Ovary (tissue), 9 donors: ENCODE measurements around the gene EFL1. TPM values are rescaled to one million over a fixed set of nuclear protein-coding genes. Genes with fewer than 3 reads are reported as not detected.

Experiments
- DNase-seq, 5 donors: peaks; one replicate each; pipeline ENCODE4 v3.0.0-alpha.2; 2019 to 2020
- H3K27ac ChIP-seq, 2 donors: fragments of 200-600 bp; one replicate each; pipeline versions ENCODE4 v1.5.1 to v1.8.0; 2019 to 2022
- H3K27me3 ChIP-seq: fragments of 200-600 bp; one replicate; pipeline ENCODE4 v1.8.0; 2022
- H3K36me3 ChIP-seq: fragments of 200-600 bp; sonication (generic); one replicate; pipeline ENCODE4 v1.5.1; 2019
- H3K4me1 ChIP-seq: one replicate; pipeline ENCODE4 v1.8.1; 2013; ENCODE audit warnings: mild to moderate bottlenecking, moderate library complexity; ENCODE audit not compliant: insufficient read depth
- H3K4me3 ChIP-seq: fragments of 200-600 bp; sonication (generic); one replicate; pipeline ENCODE4 v1.5.1; 2017
- H3K9me3 ChIP-seq, 2 donors: fragments of 200-600 bp in 1 of 2; sonication (generic) in 1 of 2; one replicate each; pipeline versions ENCODE4 v1.5.1 to v1.8.1; 2013 to 2019; ENCODE audit warnings: mild to moderate bottlenecking in 1 of 2, moderate library complexity in 1 of 2
- CTCF ChIP-seq, 3 donors: fragments of 450-650 bp in 2 of 3; fragments of 200-600 bp in 1 of 3; IDR thresholded peaks; one replicate each; pipeline versions ENCODE4 v1.5.1 to v1.8.0; 2016 to 2022; ENCODE audit warnings: antibody characterized with exemption in 3 of 3, mild to moderate bottlenecking in 1 of 3
- EP300 ChIP-seq: sonication (generic); formaldehyde crosslinking; IDR thresholded peaks from one replicate; pipeline ENCODE4 v1.6.1; 2017; ENCODE audit warnings: antibody characterized with exemption
- POLR2A ChIP-seq: fragments of 450-650 bp; IDR thresholded peaks from one replicate; pipeline ENCODE4 v1.6.1; 2017; ENCODE audit warnings: antibody characterized with exemption, mild to moderate bottlenecking, moderate library complexity
- WGBS, 3 donors: extraction: QIAGEN DNeasy Blood & Tissue Kit in 1 of 3; methylation state at CpG; one replicate each; pipeline versions ENCODE4 v1.1.5 to v1.1.7; 2013 to 2017; 5-methylcytosine and 5-hydroxymethylcytosine counted together
- intact Hi-C, 4 donors: fragments of 100-400 bp; cut with DNase I; formaldehyde crosslinking; loops; one replicate each; pipeline versions ENCODE4 v1.11.0 to v1.15.1; 2022 to 2023
- polyA plus RNA-seq, 2 donors: library from polyadenylated mRNA; stranded (reverse); fragments of 200-250 nt in 1 of 2; fragments of 350-450 nt in 1 of 2; fragmentation: Illumina TruSeq in 1 of 2; extraction: RNeasy Lipid Tissue Mini Kit (QIAGEN cat#74804) in 1 of 2; gene quantifications; one replicate each; pipeline ENCODE4 v1.2.3, GENCODE V29; 2013 to 2014
- total RNA-seq, 7 donors: library from RNA; depleted of rRNA in 2 of 7; stranded (reverse); fragments of >200 nt in 2 of 7; fragmentation: NEBNext Ultra II Directional in 3 of 7; extraction: Animal tissue kit (Norgen Biotek cat#: 25700) in 3 of 7; gene quantifications; one replicate each; pipeline versions ENCODE4 v1.1.0 to v1.2.4, GENCODE V29; 2016 to 2023
- donor health status: DM: no; HTN: no; CAD: no; lungs with moderate emphysema.
- donor health status: DM: no; HTN: no; CAD: no.
- donor health status: Bipolar disorder and iron deficiency.
- donor health status: DM: yes; HTN: yes; CAD: no.
- donor health status: DM: no; HTN: no; CAD: no.
- donor health status: DM: yes; HTN: yes; CAD: no.

The EFL1 gene
- total and polyA plus RNA-seq, 9 donors = 4.1 to 15.2 (median 8.9) TPM

DNA sequence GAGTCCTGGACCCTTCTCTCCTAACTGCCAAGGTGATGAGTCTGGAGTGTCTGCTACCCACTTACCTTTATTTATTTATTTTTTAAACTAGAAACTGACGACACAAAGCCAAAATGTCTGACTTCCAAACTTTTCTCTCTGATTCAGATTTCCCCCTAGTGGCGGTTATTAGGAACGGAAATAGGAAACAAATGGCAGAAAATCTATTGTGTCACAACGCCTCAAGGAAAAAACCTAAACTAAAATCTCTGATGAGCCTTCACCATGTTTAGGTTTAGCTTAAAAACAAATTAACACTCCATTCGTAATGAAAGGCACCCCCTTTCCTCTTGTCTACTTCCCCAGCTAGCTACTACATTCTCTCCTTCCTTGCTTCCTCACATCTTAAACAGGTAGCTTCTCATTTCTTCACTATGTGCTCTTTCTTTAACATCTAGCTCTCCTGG, 122.7 kb downstream of the EFL1 start:
- intact Hi-C loops = no loop called here
- TF ChIP-seq POLR2A (no peak), CTCF (IDR thresholded peaks at IDR 0.05) (peak; percentile 59 to 70 (median 64))
- no peak overlapping the region for H3K4me3 ChIP-seq
- no peaks in the 10 kb centered on the region for H3K9me3 ChIP-seq
- H3K27me3 ChIP-seq = no peaks in the 10 kb centered on the region
- WGBS, 3 donors = 2 to 4% (median 3%) methylated on average over 5 of the region's 5 CpGs
- H3K27ac ChIP-seq = no peak overlapping the region
- H3K36me3 ChIP-seq = no peaks in the 10 kb centered on the region
- H3K4me1 ChIP-seq = no peaks in the 10 kb centered on the region
- no peak for DNase-seq

- no peak overlapping the region for H3K4me3 ChIP-seq
- no peaks in the 10 kb centered on the region for H3K4me1 ChIP-seq
- no peaks in the 10 kb centered on the region for H3K36me3 ChIP-seq
- H3K27me3 ChIP-seq = no peaks in the 10 kb centered on the region
- H3K27ac ChIP-seq = no peak overlapping the region
- no peak for DNase-seq
- intact Hi-C loops = no loop called here
- TF ChIP-seq CTCF (IDR thresholded peaks at IDR 0.05) (no peak), POLR2A (no peak), EP300 (no peak)
- H3K9me3 ChIP-seq = no peaks in the 10 kb centered on the region
Measured at GRCh38 chr15:82138306-82138705, 124.2 kb downstream of the EFL1 start.

- Histone ChIP-seq H3K9me3 (no peaks in the 10 kb centered on the region), H3K36me3 (no peaks in the 10 kb centered on the region), H3K27ac (no peak overlapping the region), H3K27me3 (no peaks in the 10 kb centered on the region), H3K4me1 (no peaks in the 10 kb centered on the region), H3K4me3 (no peak overlapping the region)
- intact Hi-C loops = no loop called here
- WGBS, 3 donors = 90 to 95% (median 94%) methylated on average over 3 of the region's 3 CpGs
- no peak for DNase-seq
- TF ChIP-seq EP300 (no peak), CTCF (IDR thresholded peaks at IDR 0.05) (no peak), POLR2A (no peak)
Measured at GRCh38 chr15:82137261-82137660, 125.3 kb downstream of the EFL1 start.

DNA sequence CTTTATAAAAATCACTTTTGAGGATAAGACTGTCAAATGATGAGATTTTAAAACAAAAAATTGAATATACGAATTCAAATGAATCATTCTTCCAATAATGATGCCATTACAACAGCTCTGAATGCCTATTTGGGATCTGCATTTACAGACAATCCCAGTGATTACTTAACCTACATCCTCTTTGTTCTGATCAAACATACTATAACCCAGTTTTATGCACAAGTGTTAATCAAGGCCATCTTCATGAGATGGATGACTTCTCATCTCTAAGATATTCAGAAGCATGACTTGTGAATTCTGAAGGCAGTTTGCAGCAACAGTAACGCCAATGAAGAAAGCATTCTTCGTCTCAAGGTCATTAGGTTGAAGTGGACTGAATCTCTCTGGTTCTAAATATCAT, 126.4 kb downstream of the EFL1 start:
- H3K9me3 ChIP-seq = no peaks in the 10 kb centered on the region
- intact Hi-C loops = no loop called here
- no peak for DNase-seq
- no peak overlapping the region for H3K4me3 ChIP-seq
- 34 to 55% (median 37%) methylated on average over 3 of the region's 3 CpGs for WGBS, 3 donors
- TF ChIP-seq EP300 (no peak), CTCF (IDR thresholded peaks at IDR 0.05) (no peak), POLR2A (no peak)
- no peaks in the 10 kb centered on the region for H3K4me1 ChIP-seq
- no peaks in the 10 kb centered on the region for H3K27me3 ChIP-seq
- no peaks in the 10 kb centered on the region for H3K36me3 ChIP-seq
- H3K27ac ChIP-seq = peak overlapping the region in 1 of 2 donors; percentile 7

- WGBS, 3 donors = 88 to 92% (median 90%) methylated on average over 3 of the region's 3 CpGs
- Histone ChIP-seq H3K36me3 (no peaks in the 10 kb centered on the region), H3K4me3 (no peak overlapping the region), H3K4me1 (no peaks in the 10 kb centered on the region), H3K9me3 (no peaks in the 10 kb centered on the region), H3K27me3 (no peaks in the 10 kb centered on the region), H3K27ac (no peak overlapping the region)
- no peak for DNase-seq
- TF ChIP-seq CTCF (IDR thresholded peaks at IDR 0.05) = no peak
- no peak for TF ChIP-seq EP300
- TF ChIP-seq POLR2A = no peak
- intact Hi-C loops = no loop called here
Measured at GRCh38 chr15:82135638-82136037, 126.9 kb downstream of the EFL1 start.
